CD4-positive, alpha-beta T cell treated with Interleukin-2 at 100 ng/mL for 4 hours (primary cell): ENCODE data around the gene MCTP1.

Experiments
- DNase-seq: peaks from one replicate; pipeline ENCODE4 v3.0.0-alpha.2; 2020; ENCODE audit warnings: low spot score

Gene MCTP1

DNA sequence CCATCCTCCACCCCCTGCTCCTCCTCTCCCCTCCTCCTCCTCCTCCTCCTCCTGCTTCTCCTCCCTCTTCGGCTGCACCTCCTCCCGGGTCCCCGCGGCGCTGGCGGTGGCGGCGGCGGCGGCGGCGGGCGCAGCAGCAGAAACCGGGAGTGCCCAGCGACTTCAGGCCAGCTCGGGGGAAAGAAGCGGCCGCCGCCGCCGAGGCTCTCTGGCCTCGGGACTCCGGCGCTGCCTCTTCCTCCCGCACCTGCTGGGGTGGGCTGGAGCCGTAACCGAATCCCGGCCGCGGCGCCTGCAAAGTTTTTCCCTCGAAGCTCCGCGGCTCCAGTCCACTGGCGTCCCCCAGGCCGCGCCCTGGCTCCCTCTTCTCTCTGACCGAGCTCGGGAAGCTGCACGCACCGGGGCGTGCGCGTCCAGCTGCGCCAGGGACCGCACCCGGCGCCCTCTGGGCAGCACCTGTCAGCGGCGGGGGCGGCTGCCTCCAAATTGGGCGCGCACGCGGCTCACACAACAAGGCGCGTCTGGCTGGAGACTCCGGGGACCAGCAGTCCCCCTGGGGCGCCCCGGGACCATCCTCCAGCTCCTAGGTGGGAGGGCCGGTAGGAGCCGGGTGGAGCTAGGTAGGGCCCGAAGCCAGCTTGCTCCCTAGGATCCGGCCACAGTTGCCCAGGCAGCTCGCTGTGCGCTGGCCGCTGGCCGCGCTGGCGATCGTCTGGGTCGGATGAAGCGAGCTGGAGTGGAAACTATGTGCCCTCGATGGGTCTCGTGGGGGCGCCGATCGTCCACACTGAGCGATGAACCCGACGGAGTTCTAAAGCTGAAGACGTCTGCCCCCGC lies at the start of gene MCTP1:
TSS of gene MCTP1 (minus strand) at position 523 of the 837 bp plus-strand sequence.
- no peak for DNase-seq

DNA sequence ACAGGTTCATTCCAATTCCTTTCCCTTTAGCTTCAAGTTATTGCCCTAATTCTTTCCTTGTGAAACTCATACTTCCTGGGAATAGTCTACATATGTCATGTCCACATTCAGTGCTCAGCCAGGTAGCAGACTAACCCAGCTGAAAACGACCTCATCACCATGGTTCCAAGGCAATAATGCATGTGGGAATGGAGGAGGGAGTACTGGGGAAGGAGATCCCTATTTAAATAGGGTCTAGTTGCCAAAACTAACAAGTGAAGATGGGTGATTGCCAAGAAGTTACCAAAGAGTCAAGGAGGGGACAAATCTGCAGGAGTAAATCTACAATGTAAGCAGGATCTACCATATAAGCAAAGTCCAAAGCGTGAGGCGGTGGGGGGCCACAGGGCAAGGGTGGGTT lies 47.3 kb upstream of the MCTP1 start:
- DNase-seq = no peak

DNA sequence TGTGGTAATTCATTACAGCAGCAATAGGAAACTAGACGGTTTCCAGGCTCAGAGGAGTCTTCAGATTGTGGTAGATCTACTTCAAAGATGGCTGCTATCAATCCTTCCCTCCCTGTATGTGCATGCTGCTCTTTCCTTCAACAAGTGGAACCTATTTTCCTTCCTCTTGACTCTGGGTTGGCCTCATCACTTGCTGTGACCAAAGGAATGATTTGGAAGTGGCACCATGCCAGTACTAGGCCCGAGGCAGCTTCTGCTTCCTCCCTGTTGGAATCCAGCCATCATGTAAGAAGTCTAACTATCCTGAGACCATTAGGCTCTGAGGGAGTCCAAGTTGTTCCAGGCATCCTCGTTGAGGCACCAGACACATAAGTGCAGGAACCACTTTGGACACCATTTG lies 46.5 kb upstream of the MCTP1 start:
- DNase-seq = no peak

DNA sequence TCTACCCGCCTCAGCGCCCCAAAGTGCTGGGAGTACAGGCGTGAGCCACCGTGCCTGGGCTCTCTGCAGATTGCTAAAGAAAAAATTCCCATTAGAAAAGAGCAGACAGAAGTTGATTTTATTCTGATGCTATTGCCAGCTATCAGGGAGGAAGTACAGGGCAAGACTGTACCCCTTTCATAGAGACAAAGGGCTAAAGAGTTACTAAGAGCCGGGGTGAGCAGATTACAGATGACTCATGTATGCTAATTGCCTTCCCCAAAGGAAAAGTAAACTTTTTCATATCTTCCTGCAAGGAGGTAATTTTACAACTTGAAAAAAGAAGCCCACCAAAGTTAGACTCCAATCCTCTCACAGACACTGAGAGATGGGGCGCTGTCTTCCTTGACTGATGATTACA lies 42.3 kb upstream of the MCTP1 start:
- no peak for DNase-seq

DNA sequence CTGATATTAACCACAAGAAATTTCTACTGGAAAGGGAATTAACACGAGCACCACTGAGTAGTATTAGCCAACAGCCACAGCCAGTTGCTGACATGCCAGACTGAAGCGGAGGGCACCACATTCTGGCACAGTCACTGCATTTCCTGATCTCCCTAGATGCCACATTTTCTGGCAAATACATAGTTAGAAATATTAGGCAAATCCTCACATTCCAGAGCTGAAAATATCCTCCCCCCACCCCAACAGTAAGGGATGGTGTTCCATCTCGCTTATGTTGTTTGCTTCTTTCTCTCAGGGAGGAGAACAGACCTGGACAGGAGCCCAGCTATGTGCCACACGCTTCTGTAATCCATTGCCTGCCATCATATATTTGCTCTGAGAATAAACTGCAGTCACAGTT lies 32.8 kb upstream of the MCTP1 start:
- no peak for DNase-seq

DNA sequence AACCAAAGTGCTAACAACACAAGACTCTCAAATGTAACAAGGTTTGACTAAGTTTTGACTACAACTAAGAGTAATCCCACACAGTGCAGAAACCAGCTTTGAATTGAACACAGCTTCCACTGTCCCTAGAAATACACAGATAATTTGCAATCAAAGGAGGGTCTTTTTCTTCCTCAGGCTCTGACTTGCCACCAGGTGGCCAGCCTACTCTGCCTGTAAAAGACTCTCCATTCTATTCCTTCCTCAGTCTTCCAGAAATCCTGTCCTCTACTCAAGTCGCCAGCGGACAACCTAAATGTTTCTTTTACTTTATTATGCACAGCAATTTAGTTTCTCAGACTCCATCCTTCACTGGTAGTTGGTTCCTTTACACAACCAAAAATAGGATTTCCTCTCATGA lies 32.2 kb upstream of the MCTP1 start:
- no peak for DNase-seq

DNA sequence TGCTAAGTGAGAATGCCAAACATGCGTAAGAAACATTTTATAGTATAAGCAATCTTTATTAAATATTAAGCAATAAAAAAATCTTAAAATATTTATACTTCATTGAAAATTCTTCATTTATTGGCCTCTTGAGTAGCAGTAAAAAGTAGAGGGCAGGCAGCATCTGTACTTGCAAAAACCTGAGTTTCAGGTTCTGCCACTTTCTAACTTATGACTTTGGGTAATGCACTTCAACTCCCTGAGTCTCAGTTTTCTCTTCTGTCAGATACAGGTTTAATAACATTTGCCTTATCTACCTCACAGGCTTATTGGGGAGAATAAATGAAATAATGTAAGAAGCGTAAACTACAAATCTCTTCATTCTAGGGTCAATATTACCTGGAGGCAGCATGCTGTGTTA lies 19.8 kb upstream of the MCTP1 start:
- DNase-seq = no peak

DNA sequence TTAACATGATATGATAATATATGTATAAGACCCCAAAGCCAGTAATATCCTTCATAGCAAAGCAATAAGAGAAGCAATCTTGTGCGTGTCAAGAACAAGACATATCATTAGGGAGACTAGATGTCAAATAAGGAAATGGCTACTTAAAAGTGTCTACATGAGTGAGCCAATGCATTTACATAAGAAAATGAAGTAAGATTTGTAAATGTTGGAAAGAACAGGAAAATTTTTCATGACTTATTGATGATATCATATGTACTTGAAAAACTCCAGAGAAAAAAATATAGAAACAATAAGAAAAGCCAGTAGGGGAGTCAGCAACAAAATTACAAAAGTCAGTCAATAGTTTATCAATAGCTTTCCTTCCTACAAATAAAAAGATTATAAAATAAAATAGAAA lies 13.8 kb upstream of the MCTP1 start:
- DNase-seq = no peak

DNA sequence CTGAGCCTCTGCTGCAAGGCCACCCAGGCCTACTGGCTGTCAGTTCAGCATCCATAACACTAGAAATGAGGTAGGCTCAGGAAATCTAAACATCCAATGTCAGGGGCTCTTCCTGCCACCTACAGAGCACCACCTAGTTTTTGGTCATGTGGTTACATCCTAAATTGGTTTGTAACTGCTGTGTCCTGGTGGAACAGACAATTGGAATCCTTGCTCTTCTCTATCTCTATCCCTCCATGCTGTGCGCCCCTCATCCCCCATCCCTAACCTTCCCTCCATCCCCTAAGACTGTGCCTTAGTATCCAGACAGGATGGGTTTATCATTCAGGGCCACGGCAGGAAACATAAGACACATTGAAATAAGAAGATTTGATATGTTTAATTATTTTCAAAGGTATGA lies 11.4 kb upstream of the MCTP1 start:
- DNase-seq = no peak

DNA sequence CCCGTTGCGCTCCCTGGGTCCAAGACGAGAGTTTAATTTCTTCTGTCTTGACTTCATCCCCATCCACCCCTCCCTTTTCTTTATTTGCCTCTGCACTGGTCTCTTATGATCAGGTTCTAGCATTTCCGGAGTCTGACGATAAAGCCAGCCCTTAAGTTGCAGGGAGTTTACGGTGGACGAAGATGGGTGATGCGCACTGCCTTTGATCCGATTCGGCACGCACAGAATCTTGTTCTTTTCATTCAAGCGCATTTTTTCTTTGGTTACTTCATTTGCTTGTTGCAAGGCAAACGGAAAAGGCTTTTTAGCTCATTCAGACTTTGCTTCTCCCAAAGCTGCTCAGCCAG lies 488 bp upstream of the MCTP1 start:
- no peak for DNase-seq

DNA sequence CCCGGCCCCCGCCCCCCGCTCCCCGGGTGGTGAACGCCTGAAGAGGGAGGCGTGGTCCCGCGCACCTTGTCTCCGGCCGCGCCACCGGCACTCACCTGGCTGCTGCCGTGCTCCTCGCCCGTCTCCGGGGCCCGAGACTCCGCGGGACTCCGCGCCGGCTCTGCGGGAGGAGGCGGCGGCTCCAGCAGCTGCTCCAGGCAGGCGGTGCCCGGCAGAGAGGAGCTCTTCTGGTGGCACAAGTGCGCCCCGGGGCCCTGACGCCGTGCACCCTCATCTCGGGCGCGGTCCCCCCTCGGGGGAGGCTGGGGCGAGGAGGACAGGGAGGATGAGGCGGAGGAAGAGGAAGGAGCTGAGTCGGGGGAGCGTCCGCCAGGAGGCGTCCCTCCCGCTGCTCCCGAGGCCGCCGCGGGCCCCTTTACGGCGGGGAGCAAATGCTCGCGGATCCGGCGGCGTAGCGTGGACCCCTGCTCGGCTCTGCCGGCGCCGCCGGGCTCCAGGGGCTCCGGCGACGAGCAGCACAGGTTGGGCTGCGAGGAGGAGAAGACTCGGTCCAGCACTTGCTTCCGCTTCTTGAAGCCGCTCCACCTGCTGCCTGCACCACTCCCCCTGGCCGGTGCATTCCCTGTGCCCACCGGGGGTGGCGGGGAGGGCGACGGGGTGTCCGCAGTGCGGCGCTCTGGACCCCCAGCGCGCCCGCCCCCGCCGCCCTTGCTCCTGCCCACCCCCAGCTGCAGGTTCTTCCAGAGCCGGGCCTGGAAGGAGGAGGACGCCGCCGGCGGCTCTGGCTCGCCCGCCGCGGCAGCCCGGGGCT lies 928 bp downstream of the MCTP1 start:
- no peak for DNase-seq

DNA sequence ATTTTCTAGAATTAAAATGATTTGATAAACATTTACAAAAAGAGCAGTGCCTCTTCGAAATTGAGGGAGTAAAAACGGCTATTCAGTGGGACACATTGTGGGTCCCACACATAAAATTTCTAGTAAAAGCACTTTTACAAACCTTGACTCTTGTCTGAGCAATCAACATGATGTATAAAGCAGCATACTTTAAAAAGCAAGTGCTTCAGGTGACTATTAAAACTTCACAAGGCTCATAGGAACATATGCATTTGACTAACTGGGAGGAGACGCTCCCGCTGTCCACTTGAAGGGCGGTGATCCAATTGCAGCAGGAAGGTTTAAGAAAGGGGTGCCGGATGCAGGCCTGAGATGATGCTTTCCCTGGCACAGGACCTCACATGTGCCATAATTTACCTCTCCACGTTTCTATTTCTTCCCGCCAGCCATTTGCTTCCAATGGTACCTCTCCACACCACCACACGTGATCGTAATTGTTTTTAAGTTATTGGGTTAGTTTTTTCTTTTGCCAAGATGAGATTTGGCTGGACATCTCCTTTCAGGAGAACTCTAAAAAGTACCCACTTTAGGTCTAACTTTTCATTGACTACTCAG lies 1.8 kb downstream of the MCTP1 start:
- DNase-seq = no peak

DNA sequence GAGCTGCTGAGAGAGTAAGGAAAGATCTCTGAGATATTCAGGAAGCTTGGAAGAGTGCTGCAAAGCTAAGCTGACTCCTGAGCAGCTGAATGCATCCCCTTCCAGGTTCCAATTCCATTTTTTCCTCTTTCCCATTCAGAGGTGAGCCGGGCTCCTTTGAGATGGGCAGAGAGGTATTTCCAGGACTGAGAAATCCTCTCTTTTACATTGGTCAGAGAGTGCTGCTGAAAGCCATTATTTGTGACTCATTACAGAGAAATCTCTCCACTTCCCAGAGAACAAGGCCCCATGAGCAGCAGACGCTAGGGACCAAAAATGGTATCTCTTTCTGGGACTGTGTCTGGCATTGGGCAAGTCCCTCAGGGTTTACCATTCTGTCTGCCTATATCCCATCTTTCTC lies 3.7 kb downstream of the MCTP1 start:
- DNase-seq = no peak

DNA sequence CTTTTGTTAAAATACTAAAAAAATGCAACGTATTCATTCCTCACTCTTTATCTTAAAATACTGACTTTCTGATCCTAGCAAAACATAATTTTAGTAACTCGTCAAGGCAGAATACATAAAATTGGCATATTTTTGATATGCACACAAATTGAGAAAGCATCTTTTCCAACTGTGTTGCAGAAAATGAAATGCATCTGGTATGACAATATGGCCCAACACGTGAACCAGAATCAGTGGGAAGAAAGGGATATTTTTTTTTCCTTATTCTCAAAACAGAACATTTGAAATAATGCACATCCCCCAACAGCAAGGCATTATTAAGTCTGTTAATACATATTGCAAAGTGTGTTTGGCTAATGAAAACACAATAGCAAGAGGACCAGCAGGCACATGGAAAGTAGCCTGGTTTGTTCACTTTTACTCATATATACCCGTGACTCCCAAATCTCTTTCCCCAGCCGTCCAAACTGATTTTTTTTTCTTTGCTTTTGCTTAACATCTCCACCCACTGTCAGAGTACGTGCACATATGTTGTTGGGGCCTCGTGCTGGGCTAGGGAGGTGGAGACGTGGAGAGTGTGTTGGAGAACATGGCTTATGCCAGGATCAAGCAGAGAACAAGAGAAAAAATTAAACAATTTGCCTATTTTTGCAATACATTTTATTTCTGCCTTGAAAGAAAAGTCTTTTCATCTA lies 4.3 kb downstream of the MCTP1 start:
- no peak for DNase-seq

DNA sequence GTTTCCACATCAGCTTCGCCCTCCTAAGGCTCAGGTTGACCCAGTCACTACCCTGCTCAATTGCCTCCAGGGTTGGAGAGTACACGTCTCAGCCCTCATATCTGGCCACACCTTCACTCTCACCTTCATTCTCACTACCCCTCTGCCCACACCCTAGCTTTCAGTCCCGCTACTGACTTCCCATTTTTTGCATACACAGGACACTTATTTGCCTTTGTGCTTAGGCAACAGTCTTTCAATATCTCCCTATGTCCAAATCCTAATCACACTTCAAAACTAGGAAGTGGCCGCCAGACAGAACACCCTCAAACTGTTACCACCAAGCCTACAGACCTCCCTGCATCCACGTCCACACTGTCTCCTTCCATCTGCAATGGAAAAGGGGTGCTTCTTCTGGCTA lies 10.9 kb downstream of the MCTP1 start:
- DNase-seq = no peak

DNA sequence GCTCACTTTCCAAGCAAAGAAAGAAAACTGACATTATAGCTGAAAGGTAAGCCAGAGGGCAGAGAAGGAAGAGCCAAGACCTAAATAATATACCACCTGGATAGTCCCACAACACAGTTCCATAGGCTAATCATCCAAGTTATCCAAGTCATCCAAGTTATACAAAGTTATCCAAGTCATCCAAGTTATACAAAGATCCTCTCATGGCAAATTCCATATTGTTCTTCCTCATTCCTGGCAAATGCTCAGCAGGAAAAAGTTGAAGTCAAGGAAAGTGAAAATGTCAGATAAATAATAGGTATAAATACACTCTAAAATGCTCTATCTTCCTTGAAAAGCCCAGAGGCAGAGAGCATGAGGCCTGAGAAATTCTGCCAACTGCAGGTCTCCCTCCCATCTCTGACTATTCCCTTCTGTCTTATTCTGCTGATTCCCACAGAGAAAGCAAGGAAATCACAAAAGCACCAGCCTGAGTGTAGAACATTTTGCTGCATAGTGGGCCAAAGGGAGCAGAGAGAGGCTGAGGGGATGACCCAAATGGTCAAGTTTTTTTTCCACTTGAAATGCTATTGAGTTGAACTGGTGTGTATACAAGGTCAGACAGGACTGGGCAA lies 12.5 kb downstream of the MCTP1 start:
- no peak for DNase-seq

DNA sequence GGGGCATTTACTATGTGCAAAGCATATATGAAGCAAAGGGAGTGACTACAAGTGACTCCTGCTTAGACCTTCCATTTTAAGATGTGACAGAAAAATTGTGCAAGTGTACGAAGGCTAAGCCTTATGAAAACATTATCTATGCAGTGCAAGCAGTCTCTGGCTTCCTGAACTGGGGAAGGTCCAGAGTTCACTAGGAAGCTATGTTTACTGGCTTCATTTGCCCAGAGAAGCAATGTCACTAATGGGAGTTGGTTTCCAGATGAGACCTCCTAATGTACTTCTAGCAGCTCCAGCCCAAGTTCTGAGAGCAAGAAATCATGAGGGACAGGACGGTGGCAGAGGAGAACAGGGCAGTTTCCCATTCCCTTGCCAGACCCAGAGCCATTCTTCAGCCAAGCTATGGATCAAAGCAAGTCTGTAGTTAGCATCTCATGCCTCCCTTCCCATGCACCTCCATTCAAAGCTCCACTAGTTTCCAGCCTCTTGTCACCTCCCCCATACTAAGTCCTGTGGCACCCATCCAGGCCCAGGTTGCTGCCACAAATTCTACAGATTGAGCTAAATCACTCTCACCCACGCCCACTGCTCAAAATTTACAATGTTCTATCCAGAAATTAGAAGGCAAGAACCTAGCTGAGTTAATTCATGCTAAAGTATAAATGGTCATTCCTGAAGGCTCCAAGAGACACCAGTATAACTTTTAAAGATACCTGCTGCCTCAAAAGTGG lies 21.8 kb downstream of the MCTP1 start:
- no peak for DNase-seq

DNA sequence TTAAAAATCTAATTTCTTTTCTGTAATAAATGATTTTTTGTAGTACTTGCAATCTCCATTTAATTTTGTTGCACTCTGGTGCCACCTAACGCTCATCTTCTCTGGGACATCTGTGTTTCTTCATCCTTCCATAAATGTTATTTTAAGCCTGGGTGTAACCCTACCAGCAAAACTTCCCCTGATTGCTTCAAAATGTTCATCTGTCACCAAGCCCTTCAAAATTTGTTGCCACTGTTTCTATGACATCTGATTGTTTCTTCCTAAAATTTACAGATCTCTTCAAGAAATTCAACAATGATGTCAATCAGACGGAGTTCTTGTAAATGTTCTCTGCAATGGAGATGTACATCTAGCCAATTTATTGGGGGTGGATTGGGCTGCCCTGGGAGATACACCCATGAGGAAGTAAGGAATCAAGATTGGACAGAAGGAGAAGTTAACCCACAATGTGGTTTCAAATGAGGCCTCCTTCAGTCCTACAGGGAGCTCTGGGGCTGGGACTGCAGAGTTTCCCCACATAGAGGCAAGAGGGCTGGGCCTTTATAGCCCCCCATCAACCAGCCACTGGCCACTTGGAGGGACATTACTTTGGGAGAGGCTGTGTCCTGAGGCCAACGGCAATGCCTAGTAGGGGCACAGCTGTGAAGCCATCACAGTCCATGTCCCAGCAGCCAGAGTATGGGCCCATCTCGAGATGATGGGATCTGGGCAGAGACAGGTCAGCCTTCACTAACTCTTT lies 23.3 kb downstream of the MCTP1 start:
- peak; percentile 6 for DNase-seq

DNA sequence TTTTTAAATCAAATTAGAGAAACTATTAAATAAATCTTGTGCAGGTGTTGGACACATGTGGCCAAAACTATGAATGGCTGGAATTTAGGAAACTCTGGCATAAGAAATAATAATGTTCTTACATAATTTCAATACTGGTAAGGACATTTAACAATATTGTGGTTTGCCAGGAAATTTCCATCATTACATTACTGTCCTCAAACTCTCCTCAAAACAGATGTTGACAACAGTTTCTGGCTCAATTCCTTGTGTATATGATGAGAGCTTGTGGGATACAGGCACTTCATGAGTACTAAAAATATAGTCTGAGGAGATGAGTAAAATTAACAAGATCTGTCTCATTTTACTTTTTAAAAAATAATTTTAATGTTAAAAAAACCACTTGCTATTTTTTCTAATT lies 27.9 kb downstream of the MCTP1 start:
- no peak for DNase-seq

DNA sequence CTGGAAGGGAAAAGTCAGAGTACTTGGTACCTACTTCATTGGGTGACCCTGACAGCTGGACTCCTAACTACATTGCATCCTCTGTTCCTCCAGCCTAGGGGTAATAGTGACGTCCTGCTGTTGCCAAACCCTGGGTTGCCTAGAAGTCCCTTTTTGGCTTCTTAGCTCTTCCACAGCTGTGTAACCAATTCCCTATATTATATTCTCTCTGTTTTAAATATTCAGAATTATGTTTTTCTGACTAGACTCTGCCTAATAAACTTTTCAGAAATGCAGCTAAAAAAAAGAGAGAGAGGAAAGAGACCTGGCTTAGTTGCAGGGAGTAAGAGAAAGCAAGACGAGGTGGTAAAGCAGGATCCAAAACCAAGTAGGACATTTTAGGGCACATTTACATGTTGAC lies 28.4 kb downstream of the MCTP1 start:
- DNase-seq = no peak

DNA sequence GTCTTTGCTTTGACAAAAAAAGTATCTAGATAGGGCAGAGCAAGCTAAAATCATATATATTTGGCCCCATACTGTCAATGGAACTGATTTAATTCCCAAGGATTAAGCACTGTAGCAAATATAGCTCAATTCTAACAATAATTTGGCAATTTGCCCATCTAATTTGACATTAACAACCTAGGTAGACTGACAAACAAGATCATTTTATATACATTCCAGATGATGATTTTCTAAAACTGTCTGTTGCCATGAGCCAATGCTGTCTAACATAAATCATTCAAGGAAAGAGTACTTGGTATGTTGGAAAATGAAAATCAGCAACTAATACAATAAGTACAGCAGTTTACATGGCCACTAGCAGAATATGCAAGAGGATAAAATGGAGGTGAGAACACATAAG lies 32.1 kb downstream of the MCTP1 start:
- DNase-seq = no peak
